Measurements from ENCODE around the gene CCDC6. TPM values are rescaled to one million over a fixed set of nuclear protein-coding genes. Genes with fewer than 3 reads are reported as not detected.

The CCDC6 gene
- polyA plus RNA-seq, 1 donor (not counting 4 experiments of a cell fraction or from before 2014, with no cell fraction given) = 46.5 TPM

DNA sequence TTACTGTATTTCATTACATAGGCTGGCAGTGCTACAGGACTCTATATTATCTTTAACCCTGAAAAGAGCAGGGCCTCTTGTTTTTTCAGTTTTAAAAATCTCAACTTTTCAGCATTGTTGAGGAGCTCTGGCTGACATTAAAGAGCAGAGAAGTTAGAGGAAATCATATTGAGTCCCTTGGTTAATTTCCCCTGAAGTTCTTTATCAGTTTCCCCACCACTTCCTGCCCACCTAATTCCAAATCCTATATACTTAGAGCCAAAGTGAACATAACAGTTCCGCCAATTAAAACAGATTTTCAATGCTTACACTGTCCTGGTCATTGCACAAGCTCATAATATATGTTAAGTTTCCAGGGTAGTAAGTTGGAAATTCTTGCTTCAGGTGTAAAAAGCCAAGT lies 87.1 kb downstream of the CCDC6 start:
- DNase-seq (ENCODE audit: low read depth, low spot score) = no peak
- no peak for TF ChIP-seq EZH2 (IDR thresholded peaks at IDR 0.05; ENCODE audit: low read length)
- TF ChIP-seq, protein P1, sequence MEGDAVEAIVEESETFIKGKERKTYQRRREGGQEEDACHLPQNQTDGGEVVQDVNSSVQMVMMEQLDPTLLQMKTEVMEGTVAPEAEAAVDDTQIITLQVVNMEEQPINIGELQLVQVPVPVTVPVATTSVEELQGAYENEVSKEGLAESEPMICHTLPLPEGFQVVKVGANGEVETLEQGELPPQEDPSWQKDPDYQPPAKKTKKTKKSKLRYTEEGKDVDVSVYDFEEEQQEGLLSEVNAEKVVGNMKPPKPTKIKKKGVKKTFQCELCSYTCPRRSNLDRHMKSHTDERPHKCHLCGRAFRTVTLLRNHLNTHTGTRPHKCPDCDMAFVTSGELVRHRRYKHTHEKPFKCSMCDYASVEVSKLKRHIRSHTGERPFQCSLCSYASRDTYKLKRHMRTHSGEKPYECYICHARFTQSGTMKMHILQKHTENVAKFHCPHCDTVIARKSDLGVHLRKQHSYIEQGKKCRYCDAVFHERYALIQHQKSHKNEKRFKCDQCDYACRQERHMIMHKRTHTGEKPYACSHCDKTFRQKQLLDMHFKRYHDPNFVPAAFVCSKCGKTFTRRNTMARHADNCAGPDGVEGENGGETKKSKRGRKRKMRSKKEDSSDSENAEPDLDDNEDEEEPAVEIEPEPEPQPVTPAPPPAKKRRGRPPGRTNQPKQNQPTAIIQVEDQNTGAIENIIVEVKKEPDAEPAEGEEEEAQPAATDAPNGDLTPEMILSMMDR (optimal IDR thresholded peaks at IDR 0.05 in 1 of 3, IDR thresholded peaks at IDR 0.05 in 1 of 3, conservative IDR thresholded peaks at IDR 0.05 in 1 of 3; ENCODE audit: extremely low read depth in 1 of 3, insufficient read depth in 2 of 3, low read length in 3 of 3) = no peak
- dilution Hi-C loops (cut with MboI; ENCODE audit: extremely low pct_ligation_motif_present, low sequenced_read_pairs) = no loop called here
- H3K4me2 ChIP-seq (ENCODE audit: control insufficient read depth, extremely low read depth, insufficient read depth, low read depth, low read length) = no peak overlapping the region
- no peaks in the 10 kb centered on the region for H4K20me1 ChIP-seq (ENCODE audit: control insufficient read depth, extremely low read depth, insufficient read depth, low read length)
- H3K9ac ChIP-seq (ENCODE audit: control insufficient read depth, extremely low read depth, insufficient read depth, low read length) = no peak overlapping the region
- peaks cover 25% of the 10 kb centered on the region for H3K79me2 ChIP-seq (ENCODE audit: control insufficient read depth, insufficient read depth, low read length)
- no peak overlapping the region for H2AFZ ChIP-seq (ENCODE audit: control insufficient read depth, low read length)
- H3K9me3 ChIP-seq (ENCODE audit: control insufficient read depth, low read depth, low read length) = no peaks in the 10 kb centered on the region
- no peaks in the 10 kb centered on the region for H3K27me3 ChIP-seq (ENCODE audit: control insufficient read depth, extremely low read depth, insufficient read depth, low read length)
- no peak overlapping the region for H3K4me3 ChIP-seq (ENCODE audit: control insufficient read depth in 2 of 3, extremely low read depth in 1 of 3, insufficient read depth in 2 of 3, low read depth in 1 of 3, low read length in 3 of 3)
- no peaks in the 10 kb centered on the region for H3K9me1 ChIP-seq (ENCODE audit: control insufficient read depth, extremely low read depth, insufficient read depth, low read length)
- peaks cover 2 to 4% of the 10 kb centered on the region in 2 experiments for H3K36me3 ChIP-seq (ENCODE audit: control insufficient read depth in 2 of 2, extremely low read depth in 1 of 2, insufficient read depth in 2 of 2, low read length in 2 of 2)
- H3K27ac ChIP-seq (ENCODE audit: control insufficient read depth, insufficient read depth, low read length) = no peak overlapping the region
- H3K4me1 ChIP-seq (ENCODE audit: control insufficient read depth, extremely low read depth, insufficient read depth, low read length) = peaks cover 2% of the 10 kb centered on the region
- no peak for FAIRE-seq

DNA sequence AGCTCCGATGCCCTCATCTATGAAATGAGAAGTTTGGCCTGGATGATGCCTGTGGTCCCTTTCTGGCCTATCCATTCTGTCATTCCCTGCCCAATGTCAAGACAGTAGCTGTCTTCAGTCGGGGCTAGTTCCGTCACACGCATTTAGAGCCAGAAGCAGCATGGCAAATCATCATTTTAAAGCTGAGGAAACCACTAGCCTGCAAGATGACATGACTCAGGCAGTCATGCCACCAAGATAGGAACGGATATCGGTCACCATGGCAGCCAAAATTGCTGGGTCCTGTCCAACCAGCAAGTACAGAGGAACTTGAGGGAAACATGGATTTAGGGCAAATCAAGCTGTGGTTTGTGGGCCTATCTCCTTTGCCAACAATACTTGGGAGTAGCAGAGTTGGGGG lies 88.6 kb downstream of the CCDC6 start:
- dilution Hi-C loops (cut with MboI; ENCODE audit: extremely low pct_ligation_motif_present, low sequenced_read_pairs) = no loop called here
- Histone ChIP-seq H3K27ac (ENCODE audit: control insufficient read depth, insufficient read depth, low read length) (no peak overlapping the region), H3K36me3 (ENCODE audit: control insufficient read depth in 2 of 2, extremely low read depth in 1 of 2, insufficient read depth in 2 of 2, low read length in 2 of 2) (peaks cover 2 to 4% of the 10 kb centered on the region in 2 experiments), H3K9me3 (ENCODE audit: control insufficient read depth, low read depth, low read length) (no peaks in the 10 kb centered on the region), H3K79me2 (ENCODE audit: control insufficient read depth, insufficient read depth, low read length) (peaks cover 15% of the 10 kb centered on the region), H3K9me1 (ENCODE audit: control insufficient read depth, extremely low read depth, insufficient read depth, low read length) (no peaks in the 10 kb centered on the region), H3K27me3 (ENCODE audit: control insufficient read depth, extremely low read depth, insufficient read depth, low read length) (no peaks in the 10 kb centered on the region), H3K4me3 (ENCODE audit: control insufficient read depth in 2 of 3, extremely low read depth in 1 of 3, insufficient read depth in 2 of 3, low read depth in 1 of 3, low read length in 3 of 3) (no peak overlapping the region), H4K20me1 (ENCODE audit: control insufficient read depth, extremely low read depth, insufficient read depth, low read length) (no peaks in the 10 kb centered on the region), H3K4me2 (ENCODE audit: control insufficient read depth, extremely low read depth, insufficient read depth, low read depth, low read length) (no peak overlapping the region), H3K4me1 (ENCODE audit: control insufficient read depth, extremely low read depth, insufficient read depth, low read length) (peaks cover 2% of the 10 kb centered on the region), H3K9ac (ENCODE audit: control insufficient read depth, extremely low read depth, insufficient read depth, low read length) (no peak overlapping the region), H2AFZ (ENCODE audit: control insufficient read depth, low read length) (no peak overlapping the region)
- FAIRE-seq (no peak), DNase-seq (ENCODE audit: low read depth, low spot score) (no peak)
- TF ChIP-seq, protein P1 (optimal IDR thresholded peaks at IDR 0.05 in 1 of 3, IDR thresholded peaks at IDR 0.05 in 1 of 3, conservative IDR thresholded peaks at IDR 0.05 in 1 of 3; ENCODE audit: extremely low read depth in 1 of 3, insufficient read depth in 2 of 3, low read length in 3 of 3) = no peak
- no peak for TF ChIP-seq EZH2 (IDR thresholded peaks at IDR 0.05; ENCODE audit: low read length)

All from keratinocyte (primary cell).